Heart right ventricle (tissue), 16 donors: ENCODE results near the gene SFT2D1. TPM values are rescaled to one million over a fixed set of nuclear protein-coding genes. Genes with fewer than 3 reads are reported as not detected.
A peak's percentile ranks its signal among the peaks of the same experiment; 100 is the strongest.

Experiments
- ATAC-seq, 8 donors: fragments of 200-7000 bp; cut with Tn5 transposase; one replicate each; pipeline ENCODE4 v1.9.1; 2020; ENCODE audit warnings: mild to moderate bottlenecking in 8 of 8, moderate library complexity in 8 of 8, moderate number of reproducible peaks in 1 of 8
- DNase-seq, 2 donors: peaks; one replicate each; pipeline ENCODE4 v3.0.0-alpha.2; 2020
- H3K27ac ChIP-seq, 10 donors: fragments of 200-600 bp; sonication (generic) in 2 of 10; one replicate each; pipeline versions ENCODE4 v1.5.0 to v1.8.0; 2020 to 2022; ENCODE audit warnings: mild to moderate bottlenecking in 3 of 10
- H3K27me3 ChIP-seq, 7 donors: fragments of 200-600 bp; one replicate each; pipeline ENCODE4 v1.8.0; 2021 to 2022; ENCODE audit warnings: mild to moderate bottlenecking in 2 of 7
- H3K36me3 ChIP-seq, 9 donors: fragments of 200-600 bp; sonication (generic) in 1 of 9; one replicate each; pipeline versions ENCODE4 v1.5.0 to v1.8.0; 2020 to 2022; ENCODE audit warnings: mild to moderate bottlenecking in 2 of 9
- H3K4me1 ChIP-seq, 9 donors: fragments of 200-600 bp; sonication (generic) in 1 of 9; one replicate each; pipeline versions ENCODE4 v1.5.0 to v1.8.0; 2020 to 2022; ENCODE audit warnings: mild to moderate bottlenecking in 4 of 9
- H3K4me3 ChIP-seq, 10 donors: fragments of 200-600 bp; sonication (generic) in 2 of 10; one replicate each; pipeline versions ENCODE4 v1.5.0 to v1.8.0; 2020 to 2022; ENCODE audit warnings: mild to moderate bottlenecking in 7 of 10, moderate library complexity in 2 of 10
- H3K9me3 ChIP-seq, 11 donors: fragments of 200-600 bp in 10 of 11; sonication (generic) in 2 of 11; one replicate each; pipeline versions ENCODE4 v1.5.0 to v1.8.0; 2013 to 2022; ENCODE audit warnings: mild to moderate bottlenecking in 2 of 11, control low read depth in 1 of 11, moderate library complexity in 1 of 11
- CTCF ChIP-seq, 9 donors: fragments of 200-600 bp; sonication (generic) in 2 of 9; IDR thresholded peaks; one replicate each; pipeline versions ENCODE4 v1.5.0 to v1.8.0; 2021 to 2022; ENCODE audit warnings: antibody characterized with exemption in 9 of 9, mild to moderate bottlenecking in 5 of 9, moderate library complexity in 1 of 9
- WGBS, 2 donors: extraction: QIAGEN DNeasy Blood & Tissue Kit; methylation state at CpG; one replicate each; pipeline ENCODE4 v1.1.7; 2013; ENCODE audit warnings: inconsistent platforms in 1 of 2; 5-methylcytosine and 5-hydroxymethylcytosine counted together
- intact Hi-C, 10 donors: fragments of 100-400 bp; cut with DNase I; formaldehyde crosslinking; loops; one replicate each; pipeline versions ENCODE4 v1.11.1 to v1.14.2; 2022
- polyA plus RNA-seq, 2 donors: library from polyadenylated mRNA; stranded (reverse); fragments of 200-250 nt; gene quantifications; one replicate each; pipeline ENCODE4 v1.2.3, GENCODE V29; 2013
- total RNA-seq, 10 donors: library from RNA; stranded (reverse); fragmentation: NEBNext Ultra II Directional in 3 of 10; extraction: Animal tissue kit (Norgen Biotek cat#: 25700) in 3 of 10; gene quantifications; one replicate each; pipeline versions ENCODE4 v1.2.1 to v1.2.4, GENCODE V29; 2021 to 2023
- donor health status: Arrhythmogenic right ventricular cardiomyopathy.
- donor health status: ischemic (EF 13 %, LVEDD 7.1; RV severe dilation, severe dysfunction).
- donor health status: healthy with polysubstance abuse.
- donor health status: DM: no; HTN: yes; CAD: no.
- donor health status: DM: no; HTN: no; CAD: no.
- donor health status: ischemic (EF 25% LVEDD 6.9; RV normal size, moderate dysfunction).
- donor health status: ischemic (EF 25% LVEDD 5.7; RV mildly dilated, moderate dysfunction).
- donor health status: healthy.
- donor health status: DM: yes; HTN: yes; CAD: no.
- donor health status: Ischemic cardiomyopathy.
- donor health status: ischemic (EF 35%, LVEDD 5.7; RV mildly dilated, moderate dysfunction).
- donor health status: nonischemic (EF 11% LVEDD 7.7; RV severe dilation, severe dysfunction).
- donor health status: DM: yes; HTN: yes; CAD: no.
- donor health status: PGD.
- donor health status: ischemic (EF 29% LVEDD 5.4; RV normal size, mild dysfunction).
- donor health status: nonischemic (EF 23%, LVEDD 6.1; RV moderate dilation, normal function).

The SFT2D1 gene
- total and polyA plus RNA-seq, 12 donors = 15.6 to 43.6 (median 22.1) TPM

GRCh38 chr6:166379800-166380199, 37.5 kb upstream of the SFT2D1 start:
- Histone ChIP-seq H3K27ac (peak overlapping the region in 6 of 10 donors; percentile 28 to 98 (median 96)), H3K4me3 (peak overlapping the region in 5 of 10 donors; percentile 80 to 97 (median 94)), H3K9me3 (no peaks in the 10 kb centered on the region), H3K27me3 (no peaks in the 10 kb centered on the region), H3K36me3 (no peaks in the 10 kb centered on the region), H3K4me1 (peaks cover 3 to 62% (median 29%) of the 10 kb centered on the region in 9 donors)
- intact Hi-C loops = loop anchor here in 6 of 10 donors (2.0 to 5.0 kb wide), 6 partner anchors 15 to 222 kb away; partner anchors contain the start of gene SFT2D1 (in 4 of the 6)
- peak in 1 of 2 donors; percentile 59 for DNase-seq
- WGBS, 2 donors = 43 to 47% methylated on average over 4 of the region's 4 CpGs
- peak in 3 of 8 donors; percentile 15 to 28 (median 26) for ATAC-seq
- no peak for TF ChIP-seq CTCF (IDR thresholded peaks at IDR 0.05)

- Histone ChIP-seq H3K4me3 (peak overlapping the region in 3 of 10 donors; percentile 89 to 97 (median 96)), H3K4me1 (peaks cover 3 to 61% (median 29%) of the 10 kb centered on the region in 9 donors), H3K27ac (peak overlapping the region in 5 of 10 donors; percentile 28 to 98 (median 97))
These were observed 36.8 kb upstream of the SFT2D1 start for GRCh38 chr6:166379103-166379586.

GRCh38 chr6:166377721-166378120, 35.4 kb upstream of the SFT2D1 start:
- DNase-seq (no peak), ATAC-seq (no peak)
- intact Hi-C loops = no loop called here
- no peak overlapping the region for H3K4me3 ChIP-seq
- peaks cover 0 to 56% (median 26%) of the 10 kb centered on the region in 9 donors for H3K4me1 ChIP-seq
- H3K27me3 ChIP-seq = no peaks in the 10 kb centered on the region
- H3K9me3 ChIP-seq = no peaks in the 10 kb centered on the region
- H3K27ac ChIP-seq = peak overlapping the region in 3 of 10 donors; percentile 11 to 29 (median 17)
- no peaks in the 10 kb centered on the region for H3K36me3 ChIP-seq
- 50 to 58% methylated on average over 2 of the region's 2 CpGs for WGBS, 2 donors
- no peak for TF ChIP-seq CTCF (IDR thresholded peaks at IDR 0.05)

More at GRCh38 chr6:166379103-166379586, 36.8 kb upstream of the SFT2D1 start:
- intact Hi-C loops = no loop called here
- no peak for TF ChIP-seq CTCF (IDR thresholded peaks at IDR 0.05)
- Histone ChIP-seq H3K27me3 (no peaks in the 10 kb centered on the region), H3K36me3 (no peaks in the 10 kb centered on the region), H3K9me3 (no peaks in the 10 kb centered on the region)
- WGBS, 2 donors = 92 to 98% methylated on average over 1 of the region's 1 CpG
- no peak for DNase-seq
- ATAC-seq = no peak

GRCh38 chr6:166375013-166375412, 32.7 kb upstream of the SFT2D1 start:
- TF ChIP-seq CTCF (IDR thresholded peaks at IDR 0.05) = no peak
- WGBS, 2 donors = 95 to 100% methylated on average over 1 of the region's 1 CpG
- Histone ChIP-seq H3K4me3 (no peak overlapping the region), H3K27me3 (no peaks in the 10 kb centered on the region), H3K36me3 (peaks cover 0 to 7% (median 0%) of the 10 kb centered on the region in 9 donors), H3K27ac (no peak overlapping the region), H3K9me3 (no peaks in the 10 kb centered on the region), H3K4me1 (peaks cover 0 to 64% (median 23%) of the 10 kb centered on the region in 9 donors)
- intact Hi-C loops = no loop called here
- no peak for ATAC-seq
- no peak for DNase-seq
